Peyer's patch (tissue), 4 donors: Measurements from ENCODE around the gene EBNA1BP2. TPM values are rescaled to one million over a fixed set of nuclear protein-coding genes. Genes with fewer than 3 reads are reported as not detected.
"Not testable (repeated sequence)": the region's sequence is repeated elsewhere in the genome, so short reads cannot be mapped to it uniquely, and the experiment has no call there.

ENCODE experiments used
- DNase-seq, 3 donors: peaks; one replicate each; pipeline ENCODE4 v3.0.0-alpha.2; 2017 to 2019
- H3K27ac ChIP-seq, 4 donors: fragments of 200-600 bp; sonication (generic); one replicate each; pipeline ENCODE4 v1.5.1; 2016 to 2019
- H3K27me3 ChIP-seq, 2 donors: fragments of 200-600 bp; sonication (generic); one replicate each; pipeline ENCODE4 v1.5.1; 2019
- H3K36me3 ChIP-seq, 3 donors: fragments of 200-600 bp; sonication (generic); one replicate each; pipeline ENCODE4 v1.5.1; 2016 to 2019
- H3K4me1 ChIP-seq, 4 donors: fragments of 200-600 bp; sonication (generic); one replicate each; pipeline ENCODE4 v1.5.1; 2016 to 2019
- H3K4me3 ChIP-seq, 4 donors: fragments of 200-600 bp; sonication (generic); 1 replicate in 3 of 4; 2 replicates in 1 of 4; pipeline ENCODE4 v1.5.1; 2016 to 2019; ENCODE audit warnings: mild to moderate bottlenecking in 1 of 4
- H3K9me3 ChIP-seq, 4 donors: fragments of 200-600 bp; sonication (generic); one replicate each; pipeline ENCODE4 v1.5.1; 2016 to 2019; ENCODE audit warnings: mild to moderate bottlenecking in 1 of 4
- CTCF ChIP-seq, 6 experiments: fragments of 450-650 bp in 4 of 6; fragments of 200-600 bp in 2 of 6; sonication (generic) in 1 of 6; IDR thresholded peaks; one replicate each; pipeline ENCODE4 v1.5.1; 2017 to 2019; ENCODE audit warnings: antibody characterized with exemption in 6 of 6, mild to moderate bottlenecking in 3 of 6, moderate library complexity in 1 of 6
- POLR2A ChIP-seq, 2 donors: fragments of 450-650 bp; IDR thresholded peaks; one replicate each; pipeline ENCODE4 v1.5.1; 2017; ENCODE audit warnings: antibody characterized with exemption in 2 of 2, mild to moderate bottlenecking in 2 of 2, moderate library complexity in 2 of 2
- total RNA-seq, 4 donors: library from RNA; depleted of rRNA; stranded (reverse); fragments of >200 nt; gene quantifications; one replicate each; pipeline ENCODE4 v1.1.0, GENCODE V29; 2016

Gene EBNA1BP2
- total RNA-seq, 4 donors from 2014 or later, result 12.8 to 62.7 (median 23.3) TPM

- Histone ChIP-seq H3K27ac (no peak overlapping the region), H3K27me3 (no peaks in the 10 kb centered on the region)
- no peak for DNase-seq
Observed at GRCh38 chr1:43214501-43215444, 42.7 kb upstream of the EBNA1BP2 start.

GRCh38 chr1:43208277-43208676 lies 36.2 kb upstream of the EBNA1BP2 start:
- H3K4me1 ChIP-seq, DNase-seq, H3K4me3 ChIP-seq, H3K36me3 ChIP-seq, H3K9me3 ChIP-seq, H3K27me3 ChIP-seq, H3K27ac ChIP-seq: not testable (repeated sequence)

More at GRCh38 chr1:43214501-43215444, 42.7 kb upstream of the EBNA1BP2 start:
- H3K4me3 ChIP-seq, result no peak overlapping the region
- no peaks in the 10 kb centered on the region for H3K36me3 ChIP-seq
- no peaks in the 10 kb centered on the region for H3K4me1 ChIP-seq
- H3K9me3 ChIP-seq, result no peaks in the 10 kb centered on the region
- TF ChIP-seq CTCF (IDR thresholded peaks at IDR 0.05) (no peak), POLR2A (IDR thresholded peaks at IDR 0.05) (no peak)

- Histone ChIP-seq H3K27me3 (no peaks in the 10 kb centered on the region), H3K27ac (no peak overlapping the region), H3K4me3 (no peak overlapping the region), H3K4me1 (peaks cover 0 to 10% (median 0%) of the 10 kb centered on the region in 4 donors), H3K36me3 (no peaks in the 10 kb centered on the region), H3K9me3 (no peaks in the 10 kb centered on the region)
- TF ChIP-seq POLR2A (IDR thresholded peaks at IDR 0.05), result no peak
- TF ChIP-seq CTCF (IDR thresholded peaks at IDR 0.05), result no peak
- no peak for DNase-seq
Observed at GRCh38 chr1:43207229-43207853, 35.3 kb upstream of the EBNA1BP2 start.

- Histone ChIP-seq H3K9me3 (no peaks in the 10 kb centered on the region), H3K4me3 (no peak overlapping the region), H3K36me3 (no peaks in the 10 kb centered on the region), H3K27me3 (no peaks in the 10 kb centered on the region), H3K27ac (no peak overlapping the region), H3K4me1 (peaks cover 0 to 10% (median 0%) of the 10 kb centered on the region in 4 donors)
- no peak for DNase-seq
- no peak for TF ChIP-seq POLR2A (IDR thresholded peaks at IDR 0.05)
- TF ChIP-seq CTCF (IDR thresholded peaks at IDR 0.05), result no peak
Observed at GRCh38 chr1:43206600-43207228, 34.6 kb upstream of the EBNA1BP2 start.

- Histone ChIP-seq H3K36me3 (no peaks in the 10 kb centered on the region), H3K27ac (no peak overlapping the region), H3K4me1 (peaks cover 0 to 10% (median 0%) of the 10 kb centered on the region in 4 donors), H3K27me3 (no peaks in the 10 kb centered on the region), H3K4me3 (no peak overlapping the region), H3K9me3 (no peaks in the 10 kb centered on the region)
- no peak for DNase-seq
- no peak for TF ChIP-seq CTCF (IDR thresholded peaks at IDR 0.05)
- TF ChIP-seq POLR2A (IDR thresholded peaks at IDR 0.05), result no peak
Observed at GRCh38 chr1:43205671-43206070, 33.6 kb upstream of the EBNA1BP2 start.

- Histone ChIP-seq H3K27ac (no peak overlapping the region), H3K27me3 (no peaks in the 10 kb centered on the region), H3K4me3 (no peak overlapping the region), H3K4me1 (peaks cover 0 to 10% (median 0%) of the 10 kb centered on the region in 4 donors), H3K9me3 (no peaks in the 10 kb centered on the region), H3K36me3 (no peaks in the 10 kb centered on the region)
- no peak for TF ChIP-seq CTCF (IDR thresholded peaks at IDR 0.05)
- no peak for TF ChIP-seq POLR2A (IDR thresholded peaks at IDR 0.05)
- DNase-seq, result no peak
Observed at GRCh38 chr1:43204394-43204793, 32.3 kb upstream of the EBNA1BP2 start.
